Body of pancreas (tissue), 4 donors: Measurements from ENCODE around the gene DIP2A.

Experiments used
- POLR2A ChIP-seq, 3 donors: fragments of 450-650 bp; IDR thresholded peaks; one replicate each; pipeline ENCODE4 v1.6.1; 2016; ENCODE audit warnings: antibody characterized with exemption in 3 of 3, mild to moderate bottlenecking in 2 of 3
- TF ChIP-seq, protein P1 (sequence below), 7 experiments: fragments of 450-650 bp in 4 of 7; fragments of 200-600 bp in 3 of 7; sonication (generic) in 3 of 7; IDR thresholded peaks; one replicate each; pipeline ENCODE4 v1.5.1; 2016 to 2019; ENCODE audit warnings: antibody characterized with exemption in 7 of 7

DNA sequence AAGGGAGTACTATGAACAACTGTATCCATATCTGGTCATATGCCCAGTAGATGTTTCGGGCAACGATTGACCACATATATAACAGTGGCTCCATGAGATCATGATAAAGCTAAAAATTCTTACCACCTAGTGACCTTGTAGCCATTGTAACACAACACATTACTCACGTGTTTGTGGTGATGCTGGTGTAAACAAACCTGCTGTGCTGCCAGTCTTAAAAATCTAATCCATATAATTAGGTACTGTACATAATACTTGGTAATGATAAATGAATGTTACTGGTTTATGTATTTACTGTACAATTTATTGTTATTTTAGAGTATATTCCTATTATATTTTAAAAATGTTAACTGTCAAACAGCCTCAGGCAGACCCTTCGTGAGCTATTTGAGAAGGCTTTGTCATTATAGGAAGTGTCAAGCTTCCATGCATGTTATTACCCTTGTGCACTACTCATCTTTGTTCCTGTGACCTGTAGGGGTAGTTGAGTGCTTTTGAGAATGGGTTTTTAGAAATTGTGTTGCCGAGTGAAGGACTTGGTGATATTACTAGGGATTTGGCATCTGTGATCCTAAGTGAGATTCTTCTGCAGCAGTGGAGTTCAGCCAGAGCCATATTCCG, 23.6 kb downstream of the DIP2A start:
- no peak for TF ChIP-seq POLR2A (IDR thresholded peaks at IDR 0.05)
- TF ChIP-seq, protein P1, sequence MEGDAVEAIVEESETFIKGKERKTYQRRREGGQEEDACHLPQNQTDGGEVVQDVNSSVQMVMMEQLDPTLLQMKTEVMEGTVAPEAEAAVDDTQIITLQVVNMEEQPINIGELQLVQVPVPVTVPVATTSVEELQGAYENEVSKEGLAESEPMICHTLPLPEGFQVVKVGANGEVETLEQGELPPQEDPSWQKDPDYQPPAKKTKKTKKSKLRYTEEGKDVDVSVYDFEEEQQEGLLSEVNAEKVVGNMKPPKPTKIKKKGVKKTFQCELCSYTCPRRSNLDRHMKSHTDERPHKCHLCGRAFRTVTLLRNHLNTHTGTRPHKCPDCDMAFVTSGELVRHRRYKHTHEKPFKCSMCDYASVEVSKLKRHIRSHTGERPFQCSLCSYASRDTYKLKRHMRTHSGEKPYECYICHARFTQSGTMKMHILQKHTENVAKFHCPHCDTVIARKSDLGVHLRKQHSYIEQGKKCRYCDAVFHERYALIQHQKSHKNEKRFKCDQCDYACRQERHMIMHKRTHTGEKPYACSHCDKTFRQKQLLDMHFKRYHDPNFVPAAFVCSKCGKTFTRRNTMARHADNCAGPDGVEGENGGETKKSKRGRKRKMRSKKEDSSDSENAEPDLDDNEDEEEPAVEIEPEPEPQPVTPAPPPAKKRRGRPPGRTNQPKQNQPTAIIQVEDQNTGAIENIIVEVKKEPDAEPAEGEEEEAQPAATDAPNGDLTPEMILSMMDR (IDR thresholded peaks at IDR 0.05): no peak
